ENCODE measurements around the gene PATL1.
"Not testable (repeated sequence)": the region's sequence is repeated elsewhere in the genome, so short reads cannot be mapped to it uniquely, and the experiment has no call there.

Gene PATL1

GRCh38 chr11:59671471-59671870, 2.6 kb upstream of the PATL1 start:
- DNase-seq, result no peak

GRCh38 chr11:59669611-59670009, 773 bp upstream of the PATL1 start:
- DNase-seq, result no peak

- peak; percentile 80 for DNase-seq
These were observed 468 bp downstream of the PATL1 start for GRCh38 chr11:59668188-59668949.

- no peak for DNase-seq
These were observed 1.0 kb downstream of the PATL1 start for GRCh38 chr11:59667812-59668187.

GRCh38 chr11:59666969-59667368, 1.9 kb downstream of the PATL1 start:
- DNase-seq, result no peak

GRCh38 chr11:59660621-59661020, 8.2 kb downstream of the PATL1 start:
- no peak for DNase-seq

GRCh38 chr11:59659981-59660380, 8.9 kb downstream of the PATL1 start:
- DNase-seq, result no peak

- no peak for DNase-seq
These were observed 10.8 kb downstream of the PATL1 start for GRCh38 chr11:59658036-59658435.

- no peak for DNase-seq
These were observed 13.9 kb downstream of the PATL1 start for GRCh38 chr11:59654893-59655292.

GRCh38 chr11:59647245-59647980, 21.4 kb downstream of the PATL1 start:
- no peak for DNase-seq

- no peak for DNase-seq
These were observed 24.3 kb downstream of the PATL1 start for GRCh38 chr11:59644528-59644927.

GRCh38 chr11:59643390-59643789, 25.4 kb downstream of the PATL1 start:
- DNase-seq, result no peak

GRCh38 chr11:59641156-59641555, 27.7 kb downstream of the PATL1 start:
- DNase-seq, result no peak

- DNase-seq, result no peak
These were observed 38.3 kb downstream of the PATL1 start for GRCh38 chr11:59630493-59630892.

- DNase-seq, result no peak
These were observed 38.8 kb downstream of the PATL1 start for GRCh38 chr11:59629996-59630395.

- not testable (repeated sequence) for DNase-seq
These were observed 41.9 kb downstream of the PATL1 start for GRCh38 chr11:59626969-59627368.

GRCh38 chr11:59625703-59626102, 43.1 kb downstream of the PATL1 start:
- DNase-seq, result no peak

GRCh38 chr11:59617876-59618275, 51.0 kb downstream of the PATL1 start:
- DNase-seq, result no peak

GRCh38 chr11:59616396-59616982, 52.3 kb downstream of the PATL1 start:
- peak; percentile 97 for DNase-seq

GRCh38 chr11:59615637-59616395, 53.0 kb downstream of the PATL1 start, which contains the start of gene OSBP:
Gene OSBP, minus strand, starts transcription at chr11:59615774. Its CDS starts 110 bp downstream, at chr11:59615664.
- peak; percentile 97 for DNase-seq

- DNase-seq, result peak; percentile 68
These were observed 53.7 kb downstream of the PATL1 start for GRCh38 chr11:59615120-59615636.

GRCh38 chr11:59614277-59615119, 54.3 kb downstream of the PATL1 start:
- no peak for DNase-seq
